Pancreas (tissue), 10 donors: Measurements from ENCODE around the gene DUSP22. TPM values are rescaled to one million over a fixed set of nuclear protein-coding genes. Genes with fewer than 3 reads are reported as not detected.

Source experiments
- ATAC-seq, 4 donors: fragments of 200-7000 bp; cut with Tn5 transposase; one replicate each; pipeline versions ENCODE4 v1.8.0 to v1.9.1; 2020; ENCODE audit warnings: mild to moderate bottlenecking in 4 of 4, moderate library complexity in 4 of 4
- DNase-seq, 6 donors: peaks; one replicate each; pipeline ENCODE4 v3.0.0-alpha.2; 2020
- FAIRE-seq: peaks from 2 replicates; lab custom pipeline; 2012; peaks lifted over from hg19 to GRCh38; lab: Jason Lieb, UNC
- H3K27ac ChIP-seq, 4 donors: fragments of 200-600 bp; sonication (generic); 1 replicate in 3 of 4; 2 replicates in 1 of 4; pipeline versions ENCODE4 v1.5.0 to v1.8.0; 2020
- H3K27me3 ChIP-seq, 4 donors: fragments of 200-600 bp; one replicate each; pipeline ENCODE4 v1.8.0; 2021
- H3K36me3 ChIP-seq, 3 donors: fragments of 200-600 bp; sonication (generic) in 1 of 3; one replicate each; pipeline versions ENCODE4 v1.5.0 to v1.8.0; 2020 to 2021
- H3K4me1 ChIP-seq, 3 donors: fragments of 200-600 bp; one replicate each; pipeline ENCODE4 v1.8.0; 2021
- H3K4me3 ChIP-seq, 4 donors: fragments of 200-600 bp; sonication (generic) in 2 of 4; one replicate each; pipeline versions ENCODE4 v1.5.0 to v1.8.0; 2020 to 2021
- H3K9me3 ChIP-seq, 4 donors: fragments of 200-600 bp; one replicate each; pipeline ENCODE4 v1.8.0; 2021
- WGBS, 2 donors: extraction: QIAGEN DNeasy Blood & Tissue Kit; methylation state at CpG; one replicate each; pipeline ENCODE4 v1.1.7; 2013; 5-methylcytosine and 5-hydroxymethylcytosine counted together
- intact Hi-C, 3 donors: fragments of 100-400 bp; cut with DNase I; formaldehyde crosslinking; loops; one replicate each; pipeline versions ENCODE4 v1.11.1 to v1.14.2; 2022
- polyA plus RNA-seq, 2 donors: library from polyadenylated mRNA; stranded (reverse); fragments of 200-250 nt; gene quantifications; one replicate each; pipeline ENCODE4 v1.2.3, GENCODE V29; 2013
- total RNA-seq, 6 donors: library from RNA; stranded (reverse); fragmentation: NEBNext Ultra II Directional in 4 of 6; extraction: Animal tissue kit (Norgen Biotek cat#: 25700) in 4 of 6; gene quantifications; one replicate each; pipeline versions ENCODE4 v1.2.1 to v1.2.4, GENCODE V29; 2021 to 2023
- TF ChIP-seq, protein P1 (sequence below), 4 donors: fragments of 200-600 bp; sonication (generic) in 3 of 4; IDR thresholded peaks; one replicate each; pipeline versions ENCODE4 v1.5.0 to v1.8.0; 2021; ENCODE audit warnings: antibody characterized with exemption in 4 of 4
- donor health status: healthy with polysubstance abuse.
- donor health status: DM: no; HTN: no; CAD: no; lungs with moderate emphysema.
- donor health status: DM: no; HTN: no; CAD: no.
- donor health status: control.
- donor health status: control.
- donor health status: Bipolar disorder and iron deficiency.
- donor health status: DM: yes; HTN: yes; CAD: no.
- donor health status: DM: no; HTN: no; CAD: no.
- donor health status: DM: no; HTN: no; CAD: no.
- donor health status: DM: yes; HTN: yes; CAD: no.

The DUSP22 gene
- total and polyA plus RNA-seq, 8 donors, result 16.4 to 32.9 (median 24.6) TPM

DNA sequence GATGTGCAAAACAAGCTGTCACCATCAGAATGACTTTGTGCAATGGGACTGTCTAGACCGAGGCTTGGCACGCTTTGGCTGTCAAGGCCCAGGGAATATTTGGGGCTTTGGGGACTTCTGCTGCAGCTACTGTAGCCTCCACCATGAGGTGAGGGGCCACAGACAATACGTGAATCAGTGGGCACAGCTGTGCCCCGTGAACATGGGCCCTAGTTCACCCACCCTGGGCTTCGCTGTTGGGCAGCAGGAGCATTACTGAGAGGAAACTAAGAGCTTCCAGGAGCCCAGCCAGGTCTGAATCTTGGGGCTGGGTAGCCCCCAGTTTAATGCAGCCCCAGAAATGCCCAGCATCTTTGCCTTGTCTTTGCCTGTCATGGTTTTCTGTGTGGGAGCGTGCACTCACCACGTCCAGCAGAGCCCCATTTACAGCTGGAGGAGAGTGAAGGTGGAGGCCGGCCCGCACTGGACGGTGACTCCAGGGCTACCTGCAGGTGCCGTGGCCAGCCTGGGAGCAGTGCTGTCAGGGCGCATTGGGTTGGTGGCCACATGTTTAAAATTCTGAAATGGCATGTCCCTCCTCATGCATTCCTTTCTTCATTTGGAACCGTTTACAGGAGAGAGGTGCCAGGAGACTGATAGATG is 34.7 kb downstream of the DUSP22 start:
- Histone ChIP-seq H3K27ac (no peak overlapping the region), H3K27me3 (no peaks in the 10 kb centered on the region), H3K4me3 (no peak overlapping the region), H3K9me3 (no peaks in the 10 kb centered on the region), H3K36me3 (no peaks in the 10 kb centered on the region), H3K4me1 (peaks cover 0 to 9% (median 4%) of the 10 kb centered on the region in 3 donors)
- no peak for ATAC-seq
- intact Hi-C loops, result no loop called here
- DNase-seq, result peak in 2 of 6 donors; percentile 61 to 65
- FAIRE-seq, result no peak
- TF ChIP-seq, protein P1, sequence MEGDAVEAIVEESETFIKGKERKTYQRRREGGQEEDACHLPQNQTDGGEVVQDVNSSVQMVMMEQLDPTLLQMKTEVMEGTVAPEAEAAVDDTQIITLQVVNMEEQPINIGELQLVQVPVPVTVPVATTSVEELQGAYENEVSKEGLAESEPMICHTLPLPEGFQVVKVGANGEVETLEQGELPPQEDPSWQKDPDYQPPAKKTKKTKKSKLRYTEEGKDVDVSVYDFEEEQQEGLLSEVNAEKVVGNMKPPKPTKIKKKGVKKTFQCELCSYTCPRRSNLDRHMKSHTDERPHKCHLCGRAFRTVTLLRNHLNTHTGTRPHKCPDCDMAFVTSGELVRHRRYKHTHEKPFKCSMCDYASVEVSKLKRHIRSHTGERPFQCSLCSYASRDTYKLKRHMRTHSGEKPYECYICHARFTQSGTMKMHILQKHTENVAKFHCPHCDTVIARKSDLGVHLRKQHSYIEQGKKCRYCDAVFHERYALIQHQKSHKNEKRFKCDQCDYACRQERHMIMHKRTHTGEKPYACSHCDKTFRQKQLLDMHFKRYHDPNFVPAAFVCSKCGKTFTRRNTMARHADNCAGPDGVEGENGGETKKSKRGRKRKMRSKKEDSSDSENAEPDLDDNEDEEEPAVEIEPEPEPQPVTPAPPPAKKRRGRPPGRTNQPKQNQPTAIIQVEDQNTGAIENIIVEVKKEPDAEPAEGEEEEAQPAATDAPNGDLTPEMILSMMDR (IDR thresholded peaks at IDR 0.05), result no peak
- 75 to 80% methylated on average over 13 of the region's 13 CpGs for WGBS, 2 donors

DNA sequence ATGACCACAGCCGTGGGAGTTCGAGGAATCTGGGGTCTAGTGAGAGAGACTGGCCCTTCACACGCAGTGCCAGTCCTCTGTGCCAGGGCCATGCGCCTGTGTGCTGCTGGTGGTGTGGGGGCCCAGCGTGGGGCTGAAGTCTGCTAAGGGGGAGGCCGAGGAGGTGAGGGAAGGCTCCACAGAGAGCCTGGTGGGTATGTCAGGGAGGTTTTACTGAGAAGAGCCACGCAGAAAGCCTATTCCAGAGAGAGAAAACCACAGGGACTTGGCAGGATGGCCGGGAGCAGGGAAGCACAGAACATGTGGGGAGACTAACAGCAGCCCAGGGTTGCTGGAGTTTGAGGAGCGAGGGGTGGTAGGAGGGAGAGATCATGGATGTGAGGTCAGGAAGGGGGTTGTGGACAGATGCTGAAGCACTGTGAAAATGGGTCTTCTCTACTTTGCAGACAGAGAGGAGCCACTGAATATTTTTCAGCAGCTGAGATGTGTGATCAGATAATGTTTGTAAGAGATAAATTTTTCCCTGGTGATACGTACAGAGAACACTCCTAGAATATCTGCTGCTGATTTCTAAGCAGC is 35.3 kb downstream of the DUSP22 start:
- TF ChIP-seq, protein P1 (IDR thresholded peaks at IDR 0.05), result no peak
- peak in 3 of 4 donors; percentile 8 to 49 (median 34) for ATAC-seq
- Histone ChIP-seq H3K9me3 (no peaks in the 10 kb centered on the region), H3K36me3 (no peaks in the 10 kb centered on the region), H3K27ac (no peak overlapping the region), H3K27me3 (no peaks in the 10 kb centered on the region), H3K4me3 (no peak overlapping the region), H3K4me1 (peaks cover 0 to 9% (median 4%) of the 10 kb centered on the region in 3 donors)
- WGBS, 2 donors, result 58 to 71% methylated on average over 10 of the region's 10 CpGs
- intact Hi-C loops, result no loop called here
- DNase-seq, result peak in 1 of 6 donors; percentile 60
- FAIRE-seq, result no peak

DNA sequence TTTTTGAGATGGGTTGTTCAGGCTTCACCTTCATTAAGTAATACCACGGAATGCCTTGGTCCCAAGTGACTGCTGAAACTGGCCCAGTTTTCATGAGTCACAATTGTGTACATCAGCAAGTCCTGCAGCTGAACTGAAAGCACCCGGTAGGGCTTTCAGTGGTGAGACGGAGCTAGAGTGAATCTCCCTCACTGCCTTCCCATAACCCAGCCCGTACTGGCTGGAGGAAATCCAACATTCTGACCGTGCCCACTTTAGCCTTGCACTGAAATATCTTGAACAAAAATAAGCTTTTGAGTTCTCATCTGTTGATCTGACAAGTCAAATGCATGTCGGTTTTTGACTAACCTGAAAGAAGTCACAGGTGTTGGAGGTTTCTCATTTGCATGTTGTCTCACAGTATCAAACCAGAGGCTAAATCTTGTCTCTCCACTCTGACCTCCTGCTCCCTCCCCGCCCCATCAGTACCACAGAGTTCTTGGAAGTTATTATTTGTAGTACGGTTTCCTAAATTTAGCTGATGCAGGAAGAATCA is 35.9 kb downstream of the DUSP22 start:
- ATAC-seq (peak in 3 of 4 donors; percentile 47 to 77 (median 66)), DNase-seq (no peak), FAIRE-seq (no peak)
- WGBS, 2 donors, result 51 to 59% methylated on average over 8 of the region's 8 CpGs
- intact Hi-C loops, result no loop called here
- Histone ChIP-seq H3K4me1 (peaks cover 0 to 8% (median 4%) of the 10 kb centered on the region in 3 donors), H3K27ac (no peak overlapping the region), H3K4me3 (no peak overlapping the region), H3K27me3 (no peaks in the 10 kb centered on the region), H3K36me3 (no peaks in the 10 kb centered on the region), H3K9me3 (no peaks in the 10 kb centered on the region)
- TF ChIP-seq, protein P1 (IDR thresholded peaks at IDR 0.05), result no peak

DNA sequence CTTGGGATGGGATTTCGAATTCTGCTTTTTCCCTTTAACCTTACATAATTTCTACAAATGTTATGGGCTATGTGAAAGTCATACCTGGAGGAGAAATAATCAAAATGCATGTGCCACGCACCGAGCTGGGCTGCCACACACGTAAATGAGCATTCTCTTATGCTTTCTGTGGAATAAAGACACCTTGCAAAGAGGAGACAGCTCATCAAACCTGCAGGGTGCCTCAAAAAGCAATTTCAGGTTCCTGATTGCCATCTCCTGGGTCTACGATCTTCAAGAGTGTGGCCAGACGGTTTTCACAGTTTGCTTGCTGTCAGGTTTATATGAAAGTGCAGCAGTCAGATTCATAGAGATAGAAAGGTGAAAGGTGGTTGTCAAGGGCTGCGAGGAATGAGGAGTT is 36.6 kb downstream of the DUSP22 start:
- Histone ChIP-seq H3K9me3 (no peaks in the 10 kb centered on the region), H3K27ac (no peak overlapping the region), H3K36me3 (no peaks in the 10 kb centered on the region), H3K27me3 (no peaks in the 10 kb centered on the region), H3K4me1 (peaks cover 0 to 5% (median 4%) of the 10 kb centered on the region in 3 donors), H3K4me3 (no peak overlapping the region)
- DNase-seq (peak in 1 of 6 donors; percentile 32), FAIRE-seq (no peak), ATAC-seq (no peak)
- WGBS, 2 donors, result 60 to 70% methylated on average over 7 of the region's 7 CpGs
- TF ChIP-seq, protein P1 (IDR thresholded peaks at IDR 0.05), result no peak
- intact Hi-C loops, result no loop called here
